Endothelial cell of umbilical vein (primary cell): ENCODE measurements around the gene BTN2A1. TPM values are rescaled to one million over a fixed set of nuclear protein-coding genes. Genes with fewer than 3 reads are reported as not detected.

Experiments
- BruUV-seq: library from RNA; stranded (reverse); fragments of 400-500 nt; replicated peaks from 2 replicates; lab custom pipeline; 2021; lab: Mats Ljungman, UMichigan
- CTCF ChIA-PET: fragments of 300-600, 350-600 bp; sonication (Branson Sonifier 250); formaldehyde crosslinking; loops from one replicate; lab custom pipeline; 2021; ENCODE audit warnings: antibody characterized with exemption, inconsistent platforms; lab: Charles Lee
- POLR2A ChIA-PET: fragments of 300-600, 350-600 bp; sonication (Branson Sonifier 250); formaldehyde crosslinking; loops from one replicate; lab custom pipeline; 2021; ENCODE audit warnings: antibody characterized with exemption, inconsistent platforms; lab: Charles Lee
- DNase-seq: peaks from one replicate; pipeline ENCODE4 v3.0.0-alpha.2; 2011; ENCODE audit warnings: low read depth, low spot score
- FAIRE-seq: peaks from 2 replicates; lab custom pipeline; 2011; peaks lifted over from hg19 to GRCh38; lab: Jason Lieb, UNC
- H2AFZ ChIP-seq: 2 replicates; pipeline ENCODE4 v1.6.0; 2012; ENCODE audit warnings: low read depth, low read length, control low read depth, inconsistent platforms
- H3K27ac ChIP-seq: 2 replicates; pipeline ENCODE4 v1.5.1; 2011; ENCODE audit warnings: low read depth, mild to moderate bottlenecking, control low read depth, low read length, moderate library complexity; ENCODE audit not compliant: insufficient read depth
- H3K27me3 ChIP-seq, 2 experiments: 2 replicates each; pipeline versions ENCODE4 v1.6.0 to v1.6.1; 2011; ENCODE audit warnings: low read length in 2 of 2, mixed read lengths in 1 of 2; ENCODE audit not compliant: control insufficient read depth in 2 of 2, insufficient read depth in 2 of 2
- H3K36me3 ChIP-seq, 2 experiments: 2 replicates in 1 of 2; 3 replicates in 1 of 2; pipeline ENCODE4 v1.5.1; 2011; ENCODE audit warnings: low read length in 2 of 2, mild to moderate bottlenecking in 1 of 2, moderate library complexity in 1 of 2; ENCODE audit not compliant: control insufficient read depth in 2 of 2, insufficient read depth in 2 of 2; ENCODE audit errors: extremely low read depth in 1 of 2
- H3K4me1 ChIP-seq: 3 replicates; pipeline ENCODE4 v1.5.1; 2011; ENCODE audit warnings: mild to moderate bottlenecking, low read length; ENCODE audit not compliant: control insufficient read depth, insufficient read depth; ENCODE audit errors: extremely low read depth
- H3K4me2 ChIP-seq: 2 replicates; pipeline ENCODE4 v1.6.1; 2011; ENCODE audit warnings: low read length, control low read depth, mixed read lengths; ENCODE audit not compliant: insufficient read depth
- H3K4me3 ChIP-seq, 3 experiments: fragments of 200-600 bp in 1 of 3; sonication (generic), shearing (Covaris generic) in 1 of 3; replicated peaks in 1 of 3; 2 replicates each; pipeline ENCODE4 v1.5.1; 2011 to 2016; ENCODE audit warnings: control low read depth in 3 of 3, low read length in 3 of 3, mild to moderate bottlenecking in 2 of 3, inconsistent platforms in 1 of 3, low read depth in 1 of 3, moderate library complexity in 1 of 3; ENCODE audit not compliant: insufficient read depth in 1 of 3
- H3K79me2 ChIP-seq: 2 replicates; pipeline ENCODE4 v1.6.0; 2012; ENCODE audit warnings: low read length, inconsistent platforms; ENCODE audit not compliant: control insufficient read depth, insufficient read depth
- H3K9ac ChIP-seq: replicated peaks from 2 replicates; pipeline ENCODE3; 2011; ENCODE audit warnings: low read length, control low read depth; ENCODE audit not compliant: insufficient read depth; ENCODE audit errors: extremely low read depth
- H3K9me1 ChIP-seq: replicated peaks from 3 replicates; pipeline ENCODE4 v1.6.0; 2011; ENCODE audit warnings: mild to moderate bottlenecking, low read length; ENCODE audit not compliant: control insufficient read depth, insufficient read depth; ENCODE audit errors: extremely low read depth
- H3K9me3 ChIP-seq: replicated peaks from 2 replicates; pipeline ENCODE4 v1.5.1; 2012; ENCODE audit warnings: low read length, inconsistent platforms; ENCODE audit not compliant: control insufficient read depth, insufficient read depth
- H4K20me1 ChIP-seq: replicated peaks from 2 replicates; pipeline ENCODE3; 2011; ENCODE audit warnings: mild to moderate bottlenecking, low read length; ENCODE audit not compliant: control insufficient read depth, insufficient read depth; ENCODE audit errors: extremely low read depth
- CTCF ChIP-seq, 2 donors: IDR thresholded peaks; 1 replicate in 1 of 2; 2 replicates in 1 of 2; pipeline ENCODE4 v1.5.1; 2011; ENCODE audit warnings: low read length in 2 of 2, mild to moderate bottlenecking in 2 of 2, moderate library complexity in 2 of 2, control low read depth in 1 of 2, inconsistent platforms in 1 of 2, low read depth in 1 of 2; ENCODE audit not compliant: insufficient read depth in 1 of 2; ENCODE audit errors: extremely low read depth in 1 of 2
- EZH2 ChIP-seq: IDR thresholded peaks from 2 replicates; pipeline ENCODE4 v1.6.1; 2012; ENCODE audit warnings: borderline replicate concordance, low read depth, mild to moderate bottlenecking, moderate library complexity, low read length, inconsistent platforms; ENCODE audit not compliant: severe bottlenecking
- FOS ChIP-seq: IDR thresholded peaks from 2 replicates; pipeline ENCODE4 v1.6.1; 2011; ENCODE audit warnings: mild to moderate bottlenecking, low read length, moderate library complexity, borderline replicate concordance; ENCODE audit not compliant: insufficient read depth
- GATA2 ChIP-seq: IDR thresholded peaks from 2 replicates; pipeline ENCODE4 v1.7.0; 2011; ENCODE audit warnings: low read depth, mild to moderate bottlenecking, moderate library complexity, mixed read lengths, low read length; ENCODE audit not compliant: insufficient read length, insufficient read depth
- MYC ChIP-seq: IDR thresholded peaks from one replicate; pipeline ENCODE4 v1.6.1; 2011; ENCODE audit warnings: mild to moderate bottlenecking, low read depth, low read length
- POLR2AphosphoS5 ChIP-seq: IDR thresholded peaks from 2 replicates; pipeline ENCODE4 v1.6.1; 2012; ENCODE audit warnings: low read depth, mild to moderate bottlenecking, control low read depth, low read length, moderate library complexity; ENCODE audit not compliant: insufficient read depth
- dilution Hi-C: fragments of 300-500 bp; cut with MboI; formaldehyde crosslinking; loops from one replicate; pipeline ENCODE4 v1.15.0; 2019; ENCODE audit warnings: low sequenced_read_pairs; ENCODE audit not compliant: extremely low pct_ligation_motif_present
- intact Hi-C: fragments of 100-400 bp; cut with micrococcal nuclease; formaldehyde crosslinking; loops from one replicate; pipeline ENCODE4 v1.10.0; 2022
- polyA plus RNA-seq, 4 experiments: library from polyadenylated mRNA; depleted of rRNA in 3 of 4; stranded (reverse) in 3 of 4; unstranded in 1 of 4; fragments of >200 nt; gene quantifications; 2 replicates each; pipeline versions ENCODE4 v1.2.1 to v1.2.3, GENCODE V29; 2011 to 2012; ENCODE audit warnings: missing spikeins in 1 of 4
- total RNA-seq: library from RNA; stranded (reverse); gene quantifications from 2 replicates; pipeline ENCODE4 v1.2.3, GENCODE V29; 2021

The BTN2A1 gene
- total and polyA plus RNA-seq, 2 donors (not counting 3 experiments of a cell fraction or from before 2014, with no cell fraction given): 25.1 to 31.9 TPM

GRCh38 chr6:26455357-26455970, 2.3 kb upstream of the BTN2A1 start:
- intact Hi-C loops (loop anchor here (5.0 kb wide), 1 partner anchor 113 kb away; no protein-coding TSS in a partner anchor), dilution Hi-C loops (no loop called here)
- Histone ChIP-seq H3K9me3 (no peaks in the 10 kb centered on the region), H3K4me1 (peaks cover 17% of the 10 kb centered on the region), H3K4me3 (no peak overlapping the region), H3K79me2 (peaks cover 25% of the 10 kb centered on the region), H2AFZ (no peak overlapping the region), H4K20me1 (no peaks in the 10 kb centered on the region), H3K36me3 (peaks cover 0 to 5% of the 10 kb centered on the region in 2 experiments), H3K27me3 (no peaks in the 10 kb centered on the region), H3K4me2 (no peak overlapping the region), H3K27ac (no peak overlapping the region), H3K9ac (no peak overlapping the region), H3K9me1 (no peaks in the 10 kb centered on the region)
- FAIRE-seq (no peak), DNase-seq (no peak)
- no TSS peak for BruUV-seq
- ChIA-PET POLR2A (no interaction called here), CTCF (interaction anchor here (2.0 kb wide), 1 partner anchor 114 kb away, joined by 10 read pairs; no protein-coding TSS in a partner anchor)
- TF ChIP-seq POLR2AphosphoS5: no peak
- TF ChIP-seq MYC: no peak
- TF ChIP-seq EZH2: no peak
- TF ChIP-seq GATA2: no peak
- no peak for TF ChIP-seq FOS
- no peak for TF ChIP-seq CTCF (IDR thresholded peaks at IDR 0.05; ENCODE audit: extremely low read depth in 1 of 2, insufficient read depth in 1 of 2, low read depth in 1 of 2, low read length in 2 of 2)
